ENCODE results near the gene PPP1R1B.

PPP1R1B gene

DNA sequence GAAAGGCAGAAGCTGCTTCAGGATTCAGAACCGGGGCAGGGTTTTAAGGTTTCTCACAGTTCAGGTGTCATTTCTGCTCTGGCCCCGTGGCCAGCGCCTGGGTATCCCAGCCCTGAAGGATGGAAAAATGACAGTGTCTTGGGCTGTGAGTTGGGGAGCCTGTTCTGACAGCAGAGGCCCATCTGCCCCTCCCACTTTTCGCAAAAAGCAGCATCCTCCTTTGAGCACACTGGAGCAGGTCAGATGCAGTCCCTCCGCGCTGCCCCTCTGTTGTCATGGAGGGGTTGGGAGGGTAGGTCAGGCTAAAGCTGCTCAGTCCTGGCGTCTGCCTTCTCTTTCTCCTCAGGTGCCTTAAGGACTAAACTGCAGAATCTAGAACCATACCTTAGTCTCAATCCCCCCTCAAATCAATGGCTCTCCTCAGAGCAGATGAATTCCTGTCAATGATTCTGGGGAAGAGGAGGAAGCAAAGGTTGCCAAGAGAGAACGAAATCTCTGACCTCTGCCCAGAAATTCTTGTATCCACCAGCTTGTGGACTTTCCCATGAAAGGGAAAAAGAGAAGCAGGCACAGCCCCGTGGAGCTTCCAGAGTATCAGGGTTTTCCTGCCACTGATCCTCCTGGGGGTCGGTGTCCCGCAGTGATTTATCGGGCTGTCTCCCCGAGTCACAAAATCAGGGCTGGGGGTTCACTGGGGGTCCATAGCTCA is 26.3 kb upstream of the PPP1R1B start:
- no peak for DNase-seq (ENCODE audit: low spot score)

DNA sequence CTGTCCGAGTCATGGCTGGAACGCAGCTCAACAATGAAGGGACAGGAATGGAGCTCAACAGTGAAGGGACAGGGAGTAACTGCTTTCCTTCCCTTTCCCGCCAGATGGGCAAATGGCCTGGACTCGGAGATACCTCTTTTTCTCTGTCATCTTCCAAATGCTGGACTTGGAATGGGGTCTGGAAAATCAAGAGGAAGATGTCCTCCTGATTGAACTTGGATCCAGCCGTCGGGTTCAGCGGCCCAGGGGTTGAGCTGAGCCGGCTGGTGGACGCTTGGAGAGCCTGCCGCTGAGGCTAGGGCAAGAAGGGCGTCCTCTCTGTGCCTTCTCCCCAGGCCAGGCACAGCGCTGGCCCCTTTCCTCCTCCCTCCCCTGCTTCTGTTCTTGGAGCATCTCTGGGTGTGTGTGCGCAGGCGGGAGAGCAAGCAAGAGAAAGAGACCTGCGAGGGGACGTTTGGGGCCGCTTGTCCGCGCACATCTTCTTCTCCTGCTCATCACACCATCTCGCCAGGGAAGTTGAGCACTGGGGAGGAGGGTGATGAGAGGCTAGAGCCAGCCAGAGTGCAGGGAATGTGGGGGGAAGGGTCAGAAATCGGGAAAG is 25.7 kb upstream of the PPP1R1B start:
- DNase-seq (ENCODE audit: low spot score), result no peak

DNA sequence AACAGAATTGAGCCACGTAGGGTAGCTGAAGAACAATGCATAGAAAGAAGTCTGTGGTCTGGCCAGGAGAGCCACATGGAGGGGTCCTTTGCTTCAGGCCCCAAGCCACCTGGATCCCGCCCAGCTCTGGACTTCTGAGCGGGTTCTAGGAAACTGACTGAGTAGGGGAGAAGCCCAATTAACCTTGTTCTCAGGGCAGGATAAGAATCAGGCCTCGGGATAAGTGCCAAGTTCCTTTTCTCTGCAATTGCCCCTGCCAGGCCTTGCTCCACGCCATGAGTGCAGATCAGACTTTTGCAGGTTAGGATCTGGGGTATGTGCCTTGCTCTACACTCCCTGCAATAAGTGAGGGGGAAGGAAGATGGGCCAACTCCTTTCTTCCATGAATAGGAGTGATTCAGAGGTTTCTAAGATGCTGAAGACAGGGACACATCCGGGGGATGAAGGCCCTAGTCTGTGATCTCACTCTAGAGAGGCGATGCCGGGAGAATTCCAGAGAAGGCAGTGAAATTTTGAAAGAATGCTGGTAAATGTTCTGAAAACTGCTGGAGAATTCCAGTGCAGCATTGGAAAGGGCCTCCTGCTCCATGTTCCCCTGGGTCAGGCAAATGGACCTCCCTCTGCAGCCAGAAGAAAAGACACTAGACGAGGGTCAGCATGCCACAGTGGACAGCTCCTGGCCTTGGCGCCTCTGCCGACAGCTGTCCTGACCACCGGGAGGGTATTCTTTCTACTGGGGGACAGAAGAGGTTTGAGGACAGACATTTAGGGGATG is 24.8 kb upstream of the PPP1R1B start:
- no peak for DNase-seq (ENCODE audit: low spot score)

DNA sequence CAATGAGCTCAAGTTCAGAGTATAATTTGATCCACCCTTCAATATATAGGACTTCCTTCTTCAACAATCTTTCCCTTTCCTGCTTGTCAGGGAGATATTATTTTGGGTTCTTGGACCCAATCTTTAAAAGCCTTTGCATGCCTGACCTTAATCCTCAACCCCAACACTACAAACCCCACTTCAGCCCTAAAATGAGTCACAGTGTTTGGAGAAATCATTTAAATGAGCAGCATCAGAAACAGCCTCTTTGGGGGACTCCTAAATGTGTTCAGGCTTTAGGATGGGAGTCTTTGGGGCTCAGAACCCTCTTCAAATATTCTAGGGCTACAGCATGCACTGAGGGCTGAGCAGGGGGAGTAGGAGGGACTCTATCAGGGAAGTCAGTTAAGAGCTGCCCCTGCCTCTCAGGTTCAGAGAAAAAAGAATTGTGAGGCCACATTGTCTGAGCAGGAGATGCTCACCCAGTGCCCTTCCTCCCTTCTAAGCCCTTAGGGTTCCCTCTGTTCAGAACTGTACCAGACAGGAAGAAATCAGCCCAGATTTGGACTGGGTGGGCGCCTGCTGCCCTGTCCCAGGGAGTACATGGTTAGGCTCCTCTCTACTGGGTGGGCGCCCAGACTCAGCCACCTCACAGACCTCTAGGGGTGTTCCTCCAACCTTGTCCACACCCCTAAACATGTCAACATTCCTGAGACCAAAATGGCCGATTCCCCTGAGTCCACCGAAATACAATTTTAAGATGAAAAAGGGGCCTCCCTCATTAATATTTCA is 24.0 kb upstream of the PPP1R1B start:
- no peak for DNase-seq (ENCODE audit: low spot score)

DNA sequence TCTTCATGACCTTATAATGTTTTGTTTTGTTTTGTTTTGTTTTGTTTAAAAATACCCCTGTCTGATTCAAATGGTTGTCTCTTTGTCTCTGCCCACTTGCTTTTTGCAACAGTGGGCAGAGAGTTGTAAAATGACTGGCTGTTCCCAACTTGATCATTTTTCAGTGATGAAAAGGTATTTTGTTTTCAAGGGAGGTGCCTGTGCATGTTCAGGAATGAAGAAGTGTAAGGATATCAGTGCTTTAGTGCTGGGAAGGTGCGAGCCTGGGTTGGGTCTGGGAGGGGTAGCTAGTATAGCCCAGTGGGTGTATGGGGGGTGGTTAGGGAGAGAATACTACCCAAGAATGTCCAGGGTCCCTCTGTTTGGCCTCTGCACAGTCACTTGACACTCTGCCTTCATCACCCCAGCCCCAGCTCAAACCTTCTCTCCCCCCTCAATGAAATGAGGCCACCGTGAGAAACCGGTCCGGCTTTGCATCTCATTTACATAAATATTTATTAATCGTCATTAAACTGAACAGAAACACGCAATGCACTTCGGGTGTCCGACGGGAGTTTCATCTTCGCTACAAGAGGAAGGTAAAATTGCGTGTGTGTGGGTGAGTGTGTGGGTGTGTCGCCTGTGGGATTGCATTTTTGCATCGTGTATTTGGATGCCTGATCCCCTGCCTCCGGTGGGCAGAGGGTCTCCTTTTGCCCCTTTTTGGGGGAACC is 23.3 kb upstream of the PPP1R1B start:
- no peak for DNase-seq (ENCODE audit: low spot score)

DNA sequence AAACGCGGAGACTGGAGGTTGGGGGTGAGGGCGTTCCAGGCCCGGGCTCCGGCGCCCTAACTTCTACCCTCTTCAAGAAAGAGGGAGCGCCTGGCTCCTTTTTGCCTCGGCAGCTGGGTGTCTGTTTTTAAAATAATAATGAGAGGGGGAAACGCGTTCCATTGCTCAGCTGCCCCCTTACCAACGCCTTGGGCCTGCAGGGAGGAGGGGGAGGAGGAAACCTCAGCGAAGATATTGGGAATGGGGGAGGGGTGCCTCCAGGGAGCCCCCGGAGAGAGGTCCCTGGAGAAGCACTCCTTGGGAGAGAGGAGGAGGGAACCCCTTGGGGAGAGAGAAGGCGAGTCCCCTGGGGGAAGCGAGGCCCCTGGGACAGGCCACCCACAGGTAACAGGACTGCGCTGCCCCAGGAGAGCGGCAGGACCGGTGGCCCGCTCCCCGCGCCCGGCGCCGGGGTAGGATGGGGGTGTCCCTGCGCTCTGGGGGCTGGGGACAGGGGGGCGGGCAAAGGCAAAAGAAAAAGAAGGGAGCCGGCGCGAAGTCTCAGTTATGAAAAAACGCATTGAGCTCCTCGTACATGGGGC is 21.8 kb upstream of the PPP1R1B start:
- DNase-seq (ENCODE audit: low spot score), result no peak

DNA sequence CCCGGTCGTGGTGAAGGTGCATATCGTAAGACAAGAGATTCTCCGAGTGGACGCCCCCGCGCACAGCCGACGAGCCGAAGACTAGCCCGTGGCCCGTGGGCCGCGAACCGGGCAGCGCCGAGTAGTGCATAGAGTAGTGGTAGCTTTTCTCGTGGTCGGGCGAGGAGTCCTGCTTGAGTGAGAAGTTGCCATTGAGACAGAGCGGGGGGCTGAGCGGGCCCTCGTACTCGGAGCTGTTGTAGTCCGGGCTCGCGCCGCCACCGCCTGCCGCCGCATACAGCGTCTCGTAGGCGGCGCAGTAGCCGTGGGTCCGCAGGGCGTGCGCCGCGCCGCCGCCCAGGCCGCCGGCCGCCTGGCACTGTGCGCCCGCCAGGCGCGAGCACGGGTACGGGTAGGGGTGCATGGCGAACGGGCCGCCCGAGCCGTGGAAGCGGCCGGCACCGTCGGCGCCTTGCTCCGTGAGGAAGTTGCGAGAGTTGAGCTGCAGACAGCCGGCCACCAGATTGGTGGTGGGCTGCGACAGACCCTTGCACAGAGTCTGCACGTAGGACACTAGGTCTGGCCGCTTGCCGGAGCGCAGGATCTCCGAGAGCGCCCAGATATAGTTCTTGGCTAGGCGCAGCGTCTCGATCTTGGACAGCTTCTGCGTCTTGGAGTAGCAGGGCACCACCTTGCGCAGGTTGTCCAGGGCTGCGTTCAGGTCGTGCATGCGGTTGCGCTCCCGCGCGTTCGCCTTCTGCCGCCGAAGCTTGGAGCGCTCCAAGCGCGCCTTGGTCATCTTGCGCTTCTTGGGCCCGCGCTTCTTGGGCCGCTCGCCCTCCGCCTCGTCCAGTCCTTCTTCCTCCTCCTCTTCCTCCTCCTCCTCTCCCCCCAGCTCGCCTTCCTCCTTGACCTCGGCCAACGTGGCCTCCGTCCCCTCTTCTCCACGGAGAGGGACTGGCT is 21.0 kb upstream of the PPP1R1B start:
- no peak for DNase-seq (ENCODE audit: low spot score)

DNA sequence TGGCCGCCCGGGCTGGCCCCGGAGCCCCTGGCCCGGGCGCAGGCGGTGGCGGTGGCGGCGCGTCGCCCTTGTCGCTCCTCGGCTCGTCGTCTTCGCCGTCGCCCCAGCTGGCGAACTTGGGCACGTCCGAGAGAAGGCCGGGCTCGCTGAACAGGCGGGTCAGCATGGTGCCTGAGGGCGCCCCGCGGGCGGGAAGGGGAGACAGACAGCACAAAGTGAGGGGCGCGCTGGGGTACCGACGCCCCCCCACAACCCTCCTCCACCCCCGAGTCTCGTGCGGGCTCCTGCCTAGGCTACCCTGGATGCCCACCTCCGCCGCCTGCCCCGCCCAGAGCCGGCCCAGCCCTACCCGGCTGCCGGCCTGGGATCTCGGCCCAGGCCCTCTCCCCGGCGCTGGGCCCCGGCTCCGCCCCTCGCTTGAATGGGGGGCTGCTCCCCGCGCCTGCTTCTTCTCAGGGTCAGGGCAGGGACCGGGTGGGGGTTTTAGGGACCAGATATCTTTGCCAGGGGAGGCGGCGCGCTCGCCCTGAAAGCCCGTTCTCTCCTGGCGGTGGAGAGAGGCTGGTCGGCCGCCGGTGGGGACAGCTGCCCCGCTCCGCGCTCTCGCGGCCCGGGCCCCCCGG is 20.2 kb upstream of the PPP1R1B start:
- DNase-seq (ENCODE audit: low spot score), result no peak

DNA sequence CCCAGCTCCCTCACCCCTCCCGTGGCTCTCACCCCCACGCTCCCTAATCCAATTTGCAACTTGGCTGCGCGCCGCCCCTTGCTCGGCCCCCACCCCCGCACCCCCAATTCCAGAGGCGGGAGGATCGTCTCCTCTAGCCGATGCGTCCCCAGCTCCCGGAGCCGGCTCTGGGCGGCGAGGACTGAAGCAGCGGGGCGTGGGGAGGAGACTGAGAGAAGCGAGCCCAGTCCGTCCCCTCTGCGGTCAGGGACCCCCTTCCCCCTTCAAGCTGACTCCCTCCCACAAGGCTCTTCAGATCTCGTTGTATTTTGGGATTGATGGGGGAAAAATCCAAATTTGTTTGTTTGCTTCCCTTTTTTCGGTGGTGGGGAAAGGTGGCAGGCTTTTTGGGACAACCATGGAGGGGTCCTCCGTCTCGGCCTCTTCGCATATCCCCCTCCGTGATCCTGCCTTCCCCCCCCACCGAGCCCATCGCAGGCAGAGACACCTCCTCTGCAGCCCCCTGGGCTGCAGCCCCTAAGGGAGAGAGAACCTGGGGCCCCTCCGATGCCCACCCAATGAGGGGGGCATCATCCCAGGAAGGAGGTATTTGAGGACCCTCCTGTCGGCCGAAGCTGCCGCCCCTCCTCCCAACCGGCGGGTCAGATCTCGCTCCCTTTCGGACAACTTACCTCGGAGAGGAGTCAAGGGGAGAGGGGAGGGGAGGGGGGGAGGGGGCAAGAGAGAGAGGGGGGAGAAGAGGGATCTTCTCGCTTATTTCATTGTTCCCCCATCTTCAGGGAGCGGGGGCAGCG is 19.5 kb upstream of the PPP1R1B start:
- no peak for DNase-seq (ENCODE audit: low spot score)

DNA sequence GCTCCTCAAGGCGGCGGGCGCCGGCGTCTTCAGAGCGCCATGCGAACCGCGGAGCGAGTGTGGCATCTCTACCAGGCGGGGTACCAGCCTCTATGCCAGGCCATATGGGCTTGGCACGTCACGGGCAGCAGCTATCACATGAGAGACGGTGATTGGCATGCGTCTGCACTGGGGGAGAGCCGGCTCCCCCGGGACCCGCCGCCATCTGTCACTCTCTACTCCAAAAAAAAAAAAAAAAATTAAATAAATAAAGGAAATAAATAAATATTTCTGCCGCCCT is 19.0 kb upstream of the PPP1R1B start, which contains the start of gene NEUROD2:
Gene NEUROD2 (minus strand): TSS at position 70 of the 280 bp plus-strand sequence. CDS start 1,321 bp downstream, outside the sequence.
- no peak for DNase-seq (ENCODE audit: low spot score)

DNA sequence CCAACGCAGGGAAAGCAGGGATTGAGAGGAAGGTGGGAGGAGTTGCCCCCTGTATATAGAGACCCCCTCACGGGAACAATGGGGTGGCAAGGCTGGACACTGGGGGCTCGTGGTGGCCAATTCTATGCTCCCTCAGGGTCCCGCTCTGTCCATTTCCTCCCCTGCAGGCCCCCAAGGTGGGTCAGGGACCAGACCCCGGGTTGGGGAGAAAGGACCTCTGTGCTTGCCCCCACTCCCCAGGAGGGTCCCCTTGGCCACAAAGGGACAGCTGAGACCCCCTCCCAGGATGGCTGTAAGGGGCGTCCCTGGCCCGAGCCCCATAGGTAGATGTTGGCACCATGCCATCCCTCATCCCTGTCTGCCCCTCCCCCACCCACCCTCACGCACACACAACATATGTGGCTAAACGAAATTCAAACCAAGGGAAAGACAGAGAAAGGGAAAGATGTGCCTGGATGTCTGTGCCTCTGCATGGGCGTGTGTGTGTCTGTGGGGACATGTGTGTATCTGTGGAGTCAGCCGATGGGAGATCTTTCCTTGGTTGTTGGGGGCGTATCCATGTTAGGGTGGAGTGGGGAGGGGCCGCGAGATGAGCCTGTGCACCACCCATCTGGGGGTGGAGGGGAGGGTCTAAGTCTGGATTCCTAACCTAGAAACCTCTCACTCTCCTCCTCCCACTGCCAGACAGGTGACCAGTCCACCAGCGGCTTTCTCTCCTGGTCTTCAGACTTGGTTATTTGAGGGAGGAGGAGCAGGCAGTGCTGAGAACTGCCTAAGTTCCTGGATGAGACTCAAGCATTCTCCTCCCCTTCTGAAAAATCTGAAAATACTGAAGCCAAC is 18.4 kb upstream of the PPP1R1B start:
- DNase-seq (ENCODE audit: low spot score), result no peak

DNA sequence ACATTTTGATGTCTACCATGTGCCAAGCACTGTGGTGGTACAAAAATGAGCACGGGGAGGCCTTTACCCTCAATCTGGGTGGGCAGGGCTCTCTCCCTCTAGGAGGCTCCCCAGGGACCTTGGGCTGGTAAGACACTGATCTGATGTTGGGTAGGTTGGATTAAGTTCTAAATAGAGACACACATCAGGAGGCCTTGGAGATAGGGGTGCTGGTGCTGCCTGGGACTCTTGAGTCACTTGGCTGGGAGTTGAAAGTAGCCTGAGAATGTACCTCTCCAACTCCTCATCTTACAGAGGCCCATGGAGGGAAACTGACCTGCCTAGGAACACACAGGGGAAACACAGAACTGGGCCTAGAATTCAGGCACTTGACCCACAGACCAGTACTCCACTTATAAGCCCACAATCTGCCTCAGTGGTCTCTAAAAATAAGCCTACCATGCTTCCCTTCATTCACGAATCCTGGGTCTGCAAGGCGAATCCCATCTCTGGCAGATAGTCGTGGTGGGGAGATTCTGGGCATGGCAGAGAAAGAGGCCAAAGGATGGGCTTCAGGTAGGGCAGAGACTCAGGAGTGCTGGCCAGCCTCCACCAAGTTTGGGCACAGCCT is 17.2 kb upstream of the PPP1R1B start:
- DNase-seq (ENCODE audit: low spot score), result no peak

DNA sequence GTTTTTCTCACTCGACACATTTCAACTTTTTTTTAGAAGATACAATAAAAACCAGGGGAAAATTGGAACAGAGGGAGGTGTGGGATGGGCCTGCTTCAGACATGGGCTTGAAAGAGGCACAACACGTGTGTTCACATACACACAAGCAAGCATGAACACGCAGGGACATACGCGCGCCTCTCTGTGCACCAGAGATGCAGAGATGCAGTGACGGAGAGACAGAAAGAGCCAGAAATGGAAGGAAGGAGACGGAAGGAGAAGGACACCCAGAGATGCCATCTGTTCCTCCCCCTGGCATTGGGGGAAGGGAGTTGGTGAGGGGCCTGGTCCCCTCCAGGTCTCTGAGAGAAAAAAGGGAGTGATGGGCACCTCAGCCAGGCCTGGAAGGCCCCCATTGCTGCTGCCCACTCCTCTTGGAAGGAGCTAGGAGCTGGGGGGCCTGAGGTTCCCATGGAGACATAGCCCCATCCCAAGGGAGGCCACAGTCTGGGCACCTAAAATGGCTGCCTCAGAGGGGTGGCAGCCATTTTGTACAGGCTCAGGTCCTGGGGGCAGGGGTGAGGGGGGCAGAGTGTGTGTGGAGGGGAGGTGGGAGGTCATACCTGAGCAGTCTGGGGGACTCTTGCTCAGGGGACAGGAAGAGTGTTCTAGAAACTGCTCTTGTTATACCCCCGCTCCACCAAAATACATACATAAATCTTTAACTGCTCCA is 15.2 kb upstream of the PPP1R1B start:
- no peak for DNase-seq (ENCODE audit: low spot score)

DNA sequence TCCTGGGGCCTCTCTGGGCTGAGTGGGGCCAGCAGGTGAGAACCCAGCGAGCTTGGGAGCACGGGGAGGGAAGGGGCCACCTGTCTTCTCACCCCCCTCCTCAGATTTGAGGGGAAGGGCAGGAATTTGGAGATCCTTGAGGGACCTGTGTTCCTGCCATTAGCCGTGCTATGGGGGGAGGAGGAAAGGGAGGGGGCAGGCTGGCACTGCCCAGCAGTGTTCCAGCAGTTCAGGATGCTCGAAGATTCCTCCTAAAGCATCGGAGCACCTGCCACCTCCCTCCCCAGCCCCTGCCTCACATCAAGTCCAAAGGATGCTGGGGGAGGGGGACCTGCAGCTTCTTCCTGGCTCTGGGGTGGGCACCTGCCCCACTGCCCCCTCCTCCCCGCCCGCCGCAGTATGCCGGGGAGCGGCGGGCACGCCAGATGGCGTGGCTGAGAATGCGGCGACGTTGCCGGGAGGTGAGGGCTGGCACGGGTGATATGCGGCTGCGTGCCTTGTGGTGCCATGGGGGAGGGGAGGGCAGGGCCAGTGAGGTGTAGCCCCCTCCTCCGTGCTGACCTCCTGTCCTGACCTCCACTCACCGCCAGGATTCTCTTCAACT is 14.4 kb upstream of the PPP1R1B start:
- DNase-seq (ENCODE audit: low spot score), result no peak

DNA sequence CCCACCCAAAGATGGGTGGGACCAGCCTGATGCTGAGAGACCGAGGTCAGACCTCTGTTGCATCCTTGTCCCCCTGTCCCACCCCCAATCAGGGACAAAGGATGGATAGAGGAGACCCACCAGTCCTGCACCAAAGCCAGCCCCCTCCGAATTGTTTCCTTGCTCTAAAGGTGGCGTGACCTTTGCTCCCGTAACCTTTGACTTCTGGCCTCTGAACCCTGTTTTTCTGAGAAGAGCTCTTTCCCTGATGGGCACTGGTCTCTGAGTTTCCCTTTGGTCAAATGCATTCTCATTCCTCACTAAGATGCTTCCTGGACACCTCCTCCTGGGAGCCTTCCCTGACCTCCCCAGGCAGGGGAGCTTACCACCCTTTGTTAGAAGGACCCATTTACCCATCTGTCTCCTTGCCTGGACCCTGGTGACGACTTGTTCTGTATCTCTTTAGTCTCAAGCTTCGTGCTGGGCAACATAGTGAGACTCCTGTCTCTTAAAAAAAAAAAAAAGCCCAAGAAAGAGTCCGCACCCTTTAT is 13.8 kb upstream of the PPP1R1B start:
- no peak for DNase-seq (ENCODE audit: low spot score)

DNA sequence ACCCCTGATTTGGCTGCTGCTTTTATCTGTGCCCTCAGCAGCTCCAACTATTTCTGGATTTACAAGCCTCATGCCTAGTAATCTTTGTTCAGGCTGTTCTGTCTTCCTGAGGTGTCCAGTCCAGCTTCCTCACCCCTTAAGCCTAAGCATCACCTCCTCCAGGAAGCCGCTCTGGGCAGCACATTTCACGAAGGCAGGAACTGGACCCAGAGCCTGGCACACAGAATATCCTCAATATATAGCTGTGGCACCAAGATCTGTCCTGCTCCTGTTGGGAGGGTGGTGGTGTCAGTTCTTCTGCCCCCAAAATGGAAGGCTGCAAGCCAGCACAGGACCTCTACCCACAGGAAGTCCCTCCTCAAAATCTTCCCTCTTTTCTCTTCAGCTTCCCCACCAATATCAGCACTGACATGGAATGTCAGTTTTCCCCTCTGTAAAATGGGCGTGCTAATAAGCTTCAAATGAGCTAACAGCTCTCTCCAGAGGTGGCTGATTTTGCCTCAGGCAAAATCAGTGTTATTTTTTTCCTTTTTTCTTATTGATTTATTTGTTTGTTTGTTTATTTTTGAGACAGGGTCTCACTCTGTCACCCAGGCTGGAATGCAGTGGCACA is 12.1 kb upstream of the PPP1R1B start:
- no peak for DNase-seq (ENCODE audit: low spot score)
